GM10248 (cell line): ENCODE results near the gene PHGDH.

ENCODE experiments used
- CTCF ChIA-PET: fragments of 300-600 bp; sonication (Branson Sonifier 250); formaldehyde crosslinking; extraction: SDS; loops from one replicate; lab custom pipeline; 2021; ENCODE audit warnings: antibody characterized with exemption; lab: Yijun Ruan, JAX
- POLR2A ChIA-PET: fragments of 350-650 bp; sonication (Branson Sonifier 250); formaldehyde crosslinking; extraction: SDS; loops from one replicate; lab custom pipeline; 2020; ENCODE audit warnings: antibody characterized with exemption; lab: Yijun Ruan, JAX
- DNase-seq: peaks from one replicate; pipeline ENCODE4 v3.0.0; 2012; ENCODE audit errors: extremely low spot score
- CTCF ChIP-seq: IDR thresholded peaks from 2 replicates; pipeline ENCODE4 v1.5.1; 2012; ENCODE audit warnings: mild to moderate bottlenecking, low read depth; ENCODE audit errors: extremely low read depth, missing control alignments, control extremely low read depth

PHGDH gene

GRCh38 chr1:119680723-119681122, 31.0 kb upstream of the PHGDH start:
- CTCF ChIA-PET: interaction anchor here (11.9 to 34.6 kb wide), 2 partner anchors 25 to 60 kb away, joined by 380 to 1134 read pairs; partner anchors contain the start of gene ZNF697
- POLR2A ChIA-PET: no interaction called here
- no peak for DNase-seq
- no peak for TF ChIP-seq CTCF

GRCh38 chr1:119681560-119681959, 30.2 kb upstream of the PHGDH start:
- TF ChIP-seq CTCF: no peak
- DNase-seq: no peak
- ChIA-PET CTCF (interaction anchor here (1.4 kb wide), 1 partner anchor 70 kb away, joined by 3 read pairs; no protein-coding TSS in a partner anchor), POLR2A (no interaction called here)

GRCh38 chr1:119682141-119682540, 29.6 kb upstream of the PHGDH start:
- DNase-seq: no peak
- no peak for TF ChIP-seq CTCF
- CTCF ChIA-PET: interaction anchor here (1.4 kb wide), 1 partner anchor 71 kb away, joined by 3 read pairs; no protein-coding TSS in a partner anchor
- POLR2A ChIA-PET: no interaction called here

GRCh38 chr1:119683893-119684292, 27.8 kb upstream of the PHGDH start:
- no peak for DNase-seq
- ChIA-PET CTCF (interaction anchor here (1.0 to 2.1 kb wide), 3 partner anchors 9 to 72 kb away, joined by 3 to 19 read pairs (median 5); no protein-coding TSS in a partner anchor), POLR2A (no interaction called here)
- no peak for TF ChIP-seq CTCF

- TF ChIP-seq CTCF: no peak
- ChIA-PET CTCF (interaction anchor here (0.7 to 4.0 kb wide), 4 partner anchors 9 to 75 kb away, joined by 3 to 42 read pairs (median 4); no protein-coding TSS in a partner anchor), POLR2A (no interaction called here)
- no peak for DNase-seq
Measured at GRCh38 chr1:119686661-119687060, 25.1 kb upstream of the PHGDH start.

GRCh38 chr1:119687434-119688079, 24.2 kb upstream of the PHGDH start:
- ChIA-PET POLR2A (no interaction called here), CTCF (interaction anchor here (0.7 to 4.0 kb wide), 4 partner anchors 10 to 76 kb away, joined by 3 to 42 read pairs (median 4); no protein-coding TSS in a partner anchor)
- DNase-seq: no peak
- TF ChIP-seq CTCF: no peak
